Hepatocyte (in vitro differentiated cells): Measurements from ENCODE around the gene BARHL1. TPM values are rescaled to one million over a fixed set of nuclear protein-coding genes. Genes with fewer than 3 reads are reported as not detected.

ENCODE experiments used
- DNase-seq: peaks from one replicate; pipeline ENCODE4 v3.0.0-alpha.2; 2016; ENCODE audit warnings: low spot score
- H2AFZ ChIP-seq: fragments of 200-600 bp; sonication (generic); 2 replicates; pipeline ENCODE4 v1.6.0; 2016; ENCODE audit warnings: antibody characterized with exemption, mild to moderate bottlenecking
- H3K27ac ChIP-seq: fragments of 200-600 bp; sonication (generic); 2 replicates; pipeline ENCODE4 v1.5.1; 2016; ENCODE audit warnings: mild to moderate bottlenecking
- H3K27me3 ChIP-seq: fragments of 200-600 bp; sonication (generic); 2 replicates; pipeline ENCODE4 v1.6.1; 2016
- H3K36me3 ChIP-seq: fragments of 200-600 bp; sonication (generic); replicated peaks from 2 replicates; pipeline ENCODE4 v1.5.1; 2016; ENCODE audit warnings: low read depth; ENCODE audit not compliant: insufficient read depth
- H3K4me1 ChIP-seq: fragments of 200-600 bp; sonication (generic); 2 replicates; pipeline ENCODE4 v1.5.1; 2016; ENCODE audit warnings: mild to moderate bottlenecking, moderate library complexity; ENCODE audit not compliant: insufficient read depth
- H3K4me2 ChIP-seq: fragments of 200-600 bp; sonication (generic); 2 replicates; pipeline ENCODE4 v1.6.0; 2016
- H3K4me3 ChIP-seq: fragments of 200-600 bp; sonication (generic); 2 replicates; pipeline ENCODE4 v1.5.1; 2016; ENCODE audit warnings: mild to moderate bottlenecking
- H3K79me2 ChIP-seq: fragments of 200-600 bp; sonication (generic); 2 replicates; pipeline ENCODE4 v1.6.0; 2017; ENCODE audit warnings: mild to moderate bottlenecking
- H3K9me2 ChIP-seq: fragments of 200-600 bp; sonication (generic); replicated peaks from 2 replicates; pipeline ENCODE4 v1.6.0; 2017; ENCODE audit warnings: mild to moderate bottlenecking; ENCODE audit not compliant: insufficient read depth
- H3K9me3 ChIP-seq: fragments of 200-600 bp; sonication (generic); 2 replicates; pipeline ENCODE4 v1.5.1; 2016; ENCODE audit warnings: low read depth, mild to moderate bottlenecking
- H4K20me1 ChIP-seq: fragments of 200-600 bp; sonication (generic); 2 replicates; pipeline ENCODE4 v1.6.0; 2016; ENCODE audit warnings: mild to moderate bottlenecking; ENCODE audit not compliant: insufficient read depth, poor library complexity, severe bottlenecking
- CTCF ChIP-seq: fragments of 200-600 bp; sonication (generic); IDR thresholded peaks from 2 replicates; pipeline ENCODE4 v1.5.1; 2016; ENCODE audit warnings: antibody characterized with exemption, mild to moderate bottlenecking; ENCODE audit not compliant: poor library complexity
- EZH2 ChIP-seq: fragments of 200-600 bp; sonication (generic); IDR thresholded peaks from 2 replicates; pipeline ENCODE4 v1.6.1; 2016; ENCODE audit warnings: antibody characterized with exemption, mild to moderate bottlenecking, borderline replicate concordance
- EZH2phosphoT487 ChIP-seq: fragments of 200-600 bp; sonication (generic); IDR thresholded peaks from one replicate; pipeline ENCODE4 v1.6.1; 2018; ENCODE audit warnings: antibody characterized with exemption, mild to moderate bottlenecking, low read depth, moderate library complexity; ENCODE audit not compliant: unreplicated experiment, severe bottlenecking
- WGBS: methylation state at CpG from one replicate; pipeline ENCODE4 v1.1.6; 2016; ENCODE audit warnings: low lambda C conversion rate; ENCODE audit errors: missing lambda C conversion rate; 5-methylcytosine and 5-hydroxymethylcytosine counted together
- polyA plus RNA-seq: library from polyadenylated mRNA; unstranded; fragments of >200 nt; fragmentation: Nextera tagmentation; extraction: Ambion mirVana; gene quantifications from 2 replicates; pipeline ENCODE4 v1.2.1, GENCODE V29; 2016
- total RNA-seq: library from RNA; depleted of rRNA; stranded (reverse); fragments of >200 nt; gene quantifications from 2 replicates; pipeline ENCODE4 v1.2.3, GENCODE V29; 2014

Gene BARHL1
- total and polyA plus RNA-seq, 2 experiments from 2014 or later: not detected

- Histone ChIP-seq H3K4me2 (no peak overlapping the region), H3K27me3 (no peaks in the 10 kb centered on the region), H3K79me2 (no peaks in the 10 kb centered on the region), H2AFZ (no peak overlapping the region), H3K9me3 (no peaks in the 10 kb centered on the region), H3K36me3 (no peaks in the 10 kb centered on the region), H4K20me1 (no peaks in the 10 kb centered on the region), H3K4me1 (no peaks in the 10 kb centered on the region), H3K27ac (peak overlapping the region; percentile 43), H3K4me3 (no peak overlapping the region), H3K9me2 (no peaks in the 10 kb centered on the region)
- DNase-seq: no peak
- WGBS: 79% methylated on average over 12 of the region's 12 CpGs
- TF ChIP-seq EZH2 (no peak), CTCF (no peak), EZH2phosphoT487 (no peak)
Observed at GRCh38 chr9:132637351-132637750, 54.9 kb downstream of the BARHL1 start.

GRCh38 chr9:132637801-132638200 lies 55.4 kb downstream of the BARHL1 start:
- DNase-seq: no peak
- no peaks in the 10 kb centered on the region for H4K20me1 ChIP-seq
- H3K27ac ChIP-seq: no peak overlapping the region
- no peak overlapping the region for H3K4me2 ChIP-seq
- no peaks in the 10 kb centered on the region for H3K4me1 ChIP-seq
- no peaks in the 10 kb centered on the region for H3K9me3 ChIP-seq
- H3K4me3 ChIP-seq: no peak overlapping the region
- TF ChIP-seq CTCF (no peak), EZH2 (no peak), EZH2phosphoT487 (no peak)
- H3K27me3 ChIP-seq: no peaks in the 10 kb centered on the region
- no peaks in the 10 kb centered on the region for H3K9me2 ChIP-seq
- H3K79me2 ChIP-seq: no peaks in the 10 kb centered on the region
- no peak overlapping the region for H2AFZ ChIP-seq
- 95% methylated on average over 12 of the region's 12 CpGs for WGBS
- no peaks in the 10 kb centered on the region for H3K36me3 ChIP-seq

- H3K4me1 ChIP-seq: no peaks in the 10 kb centered on the region
- H3K36me3 ChIP-seq: no peaks in the 10 kb centered on the region
- H3K4me2 ChIP-seq: no peak overlapping the region
- no peaks in the 10 kb centered on the region for H3K27me3 ChIP-seq
- no peaks in the 10 kb centered on the region for H3K9me2 ChIP-seq
- H3K9me3 ChIP-seq: no peaks in the 10 kb centered on the region
- no peak for DNase-seq
- H2AFZ ChIP-seq: no peak overlapping the region
- no peaks in the 10 kb centered on the region for H3K79me2 ChIP-seq
- TF ChIP-seq EZH2: no peak
- TF ChIP-seq CTCF: no peak
- no peak for TF ChIP-seq EZH2phosphoT487
- 63% methylated on average over 5 of the region's 5 CpGs for WGBS
- no peak overlapping the region for H3K4me3 ChIP-seq
- H4K20me1 ChIP-seq: no peaks in the 10 kb centered on the region
- H3K27ac ChIP-seq: no peak overlapping the region
Observed at GRCh38 chr9:132638240-132638639, 55.8 kb downstream of the BARHL1 start.

- WGBS: 98% methylated on average over 5 of the region's 5 CpGs
- H3K4me2 ChIP-seq: no peak overlapping the region
- H3K9me2 ChIP-seq: no peaks in the 10 kb centered on the region
Observed at GRCh38 chr9:132639322-132639721, 56.9 kb downstream of the BARHL1 start.

More at GRCh38 chr9:132639322-132639721, 56.9 kb downstream of the BARHL1 start:
- no peak overlapping the region for H3K4me3 ChIP-seq
- no peaks in the 10 kb centered on the region for H4K20me1 ChIP-seq
- H3K36me3 ChIP-seq: no peaks in the 10 kb centered on the region
- H2AFZ ChIP-seq: no peak overlapping the region
- no peaks in the 10 kb centered on the region for H3K27me3 ChIP-seq
- no peak overlapping the region for H3K27ac ChIP-seq
- no peaks in the 10 kb centered on the region for H3K79me2 ChIP-seq
- no peaks in the 10 kb centered on the region for H3K9me3 ChIP-seq
- no peak for DNase-seq
- no peak for TF ChIP-seq EZH2
- TF ChIP-seq CTCF: no peak
- TF ChIP-seq EZH2phosphoT487: no peak
- H3K4me1 ChIP-seq: no peaks in the 10 kb centered on the region
